Astrocyte (in vitro differentiated cells and primary cell): ENCODE data around the gene SLC8A2.

Experiments
- EZH2 ChIP-seq: IDR thresholded peaks from 2 replicates; pipeline ENCODE4 v1.6.1; 2012; ENCODE audit warnings: mild to moderate bottlenecking, low read length, inconsistent platforms; ENCODE audit not compliant: insufficient read depth
- TF ChIP-seq, protein P1 (sequence below): IDR thresholded peaks from 2 replicates; pipeline ENCODE4 v1.5.1; 2011; ENCODE audit warnings: low read depth, mild to moderate bottlenecking, inconsistent platforms, low read length, moderate library complexity; ENCODE audit not compliant: insufficient read depth

DNA sequence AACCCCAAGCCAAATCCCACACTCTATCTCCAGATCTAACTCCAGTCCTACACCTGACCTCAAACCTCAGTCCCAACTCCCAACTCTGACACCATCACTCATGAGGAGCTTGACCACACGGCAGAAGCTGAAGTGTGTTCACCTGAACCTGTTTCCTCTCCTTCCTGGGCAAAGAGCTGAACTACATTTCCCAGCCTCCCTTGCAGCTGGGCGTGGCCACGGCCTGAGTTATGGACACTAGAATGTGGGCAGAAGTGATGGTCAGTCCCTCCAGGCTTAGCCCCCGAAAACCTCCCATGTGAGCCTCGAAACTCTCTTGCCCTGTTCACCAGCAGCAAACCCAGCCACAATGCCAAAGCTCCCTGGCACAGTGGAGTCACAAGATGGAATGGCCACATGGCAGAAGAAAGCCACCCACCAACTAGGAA lies 32.9 kb downstream of the SLC8A2 start:
- TF ChIP-seq, protein P1, sequence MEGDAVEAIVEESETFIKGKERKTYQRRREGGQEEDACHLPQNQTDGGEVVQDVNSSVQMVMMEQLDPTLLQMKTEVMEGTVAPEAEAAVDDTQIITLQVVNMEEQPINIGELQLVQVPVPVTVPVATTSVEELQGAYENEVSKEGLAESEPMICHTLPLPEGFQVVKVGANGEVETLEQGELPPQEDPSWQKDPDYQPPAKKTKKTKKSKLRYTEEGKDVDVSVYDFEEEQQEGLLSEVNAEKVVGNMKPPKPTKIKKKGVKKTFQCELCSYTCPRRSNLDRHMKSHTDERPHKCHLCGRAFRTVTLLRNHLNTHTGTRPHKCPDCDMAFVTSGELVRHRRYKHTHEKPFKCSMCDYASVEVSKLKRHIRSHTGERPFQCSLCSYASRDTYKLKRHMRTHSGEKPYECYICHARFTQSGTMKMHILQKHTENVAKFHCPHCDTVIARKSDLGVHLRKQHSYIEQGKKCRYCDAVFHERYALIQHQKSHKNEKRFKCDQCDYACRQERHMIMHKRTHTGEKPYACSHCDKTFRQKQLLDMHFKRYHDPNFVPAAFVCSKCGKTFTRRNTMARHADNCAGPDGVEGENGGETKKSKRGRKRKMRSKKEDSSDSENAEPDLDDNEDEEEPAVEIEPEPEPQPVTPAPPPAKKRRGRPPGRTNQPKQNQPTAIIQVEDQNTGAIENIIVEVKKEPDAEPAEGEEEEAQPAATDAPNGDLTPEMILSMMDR = no peak
- no peak for TF ChIP-seq EZH2
